ENCODE results near the gene IGIP. TPM values are rescaled to one million over a fixed set of nuclear protein-coding genes. Genes with fewer than 3 reads are reported as not detected.

Gene IGIP
- total RNA-seq, 1 donor from 2014 or later, result 2.4 TPM

- FAIRE-seq, result no peak
- H3K4me1 Mint-ChIP-seq (ENCODE audit: low read depth, unreplicated experiment), result peaks cover 24% of the 10 kb centered on the region
- no peaks in the 10 kb centered on the region for H3K36me3 Mint-ChIP-seq (ENCODE audit: low read depth, unreplicated experiment)
- no peak for DNase-seq (ENCODE audit: low read depth)
- Histone ChIP-seq H3K36me3 (ENCODE audit: insufficient read depth, low read length) (no peaks in the 10 kb centered on the region), H3K4me3 (ENCODE audit: insufficient read depth, low read depth, low read length) (no peak overlapping the region), H3K27me3 (ENCODE audit: insufficient read depth, low read length) (peaks cover 43% of the 10 kb centered on the region), H3K9me3 (ENCODE audit: insufficient read depth, low read depth, low read length) (no peaks in the 10 kb centered on the region), H3K9ac (ENCODE audit: low read length) (no peak overlapping the region), H3K79me2 (ENCODE audit: insufficient read depth, low read length) (peaks cover 50% of the 10 kb centered on the region), H3K27ac (ENCODE audit: low read depth, low read length) (no peak overlapping the region), H4K20me1 (ENCODE audit: insufficient read depth, low read length) (peaks cover 56% of the 10 kb centered on the region), H3K4me1 (ENCODE audit: insufficient read depth, low read length) (peaks cover 39% of the 10 kb centered on the region), H3K4me2 (ENCODE audit: low read length) (no peak overlapping the region), H2AFZ (ENCODE audit: low read depth, low read length) (no peak overlapping the region)
- TF ChIP-seq EZH2 (IDR thresholded peaks at IDR 0.05; ENCODE audit: insufficient read depth, low read length), result no peak
- TF ChIP-seq CTCF (IDR thresholded peaks at IDR 0.05; ENCODE audit: insufficient read depth, low read depth, low read length), result no peak
- no peaks in the 10 kb centered on the region for H3K9me3 Mint-ChIP-seq (ENCODE audit: unreplicated experiment)
- H3K27me3 Mint-ChIP-seq (ENCODE audit: low read depth, unreplicated experiment), result peaks cover 36% of the 10 kb centered on the region
- H3K4me3 Mint-ChIP-seq (ENCODE audit: unreplicated experiment), result no peak overlapping the region
- no peak overlapping the region for H3K27ac Mint-ChIP-seq (ENCODE audit: unreplicated experiment)
These were observed 15.1 kb upstream of the IGIP start for GRCh38 chr5:140110646-140110957.

GRCh38 chr5:140111011-140111858 lies 14.5 kb upstream of the IGIP start:
- Histone ChIP-seq H3K27me3 (ENCODE audit: insufficient read depth, low read length) (peaks cover 38% of the 10 kb centered on the region), H3K9ac (ENCODE audit: low read length) (no peak overlapping the region), H3K4me2 (ENCODE audit: low read length) (no peak overlapping the region), H3K4me1 (ENCODE audit: insufficient read depth, low read length) (peaks cover 39% of the 10 kb centered on the region), H4K20me1 (ENCODE audit: insufficient read depth, low read length) (peaks cover 62% of the 10 kb centered on the region), H3K36me3 (ENCODE audit: insufficient read depth, low read length) (no peaks in the 10 kb centered on the region), H3K9me3 (ENCODE audit: insufficient read depth, low read depth, low read length) (no peaks in the 10 kb centered on the region), H3K27ac (ENCODE audit: low read depth, low read length) (no peak overlapping the region), H3K4me3 (ENCODE audit: insufficient read depth, low read depth, low read length) (no peak overlapping the region), H2AFZ (ENCODE audit: low read depth, low read length) (no peak overlapping the region), H3K79me2 (ENCODE audit: insufficient read depth, low read length) (peaks cover 57% of the 10 kb centered on the region)
- FAIRE-seq (no peak), DNase-seq (ENCODE audit: low read depth) (no peak)
- TF ChIP-seq CTCF (IDR thresholded peaks at IDR 0.05; ENCODE audit: insufficient read depth, low read depth, low read length) (no peak), EZH2 (IDR thresholded peaks at IDR 0.05; ENCODE audit: insufficient read depth, low read length) (no peak)
- Mint-ChIP-seq H3K27me3 (ENCODE audit: low read depth, unreplicated experiment) (peaks cover 34% of the 10 kb centered on the region), H3K9me3 (ENCODE audit: unreplicated experiment) (no peaks in the 10 kb centered on the region), H3K36me3 (ENCODE audit: low read depth, unreplicated experiment) (no peaks in the 10 kb centered on the region), H3K4me1 (ENCODE audit: low read depth, unreplicated experiment) (peaks cover 29% of the 10 kb centered on the region), H3K27ac (ENCODE audit: unreplicated experiment) (no peak overlapping the region), H3K4me3 (ENCODE audit: unreplicated experiment) (no peak overlapping the region)

All from astrocyte (in vitro differentiated cells and primary cell).